Stimulated activated CD8-positive, alpha-beta memory T cell treated with anti-CD3 and anti-CD28 coated beads, Interleukin-12 subunit alpha, Interleukin-12 subunit beta, amount 100 ng/mL, for 1 hour (primary cell): ENCODE measurements around the gene SBK3.
A peak's percentile ranks its signal among the peaks of the same experiment; 100 is the strongest.
"Not testable (repeated sequence)": the region's sequence is repeated elsewhere in the genome, so short reads cannot be mapped to it uniquely, and the experiment has no call there.

Experiments used
- DNase-seq: peaks from one replicate; pipeline ENCODE4 v3.0.0-alpha.2; 2020; ENCODE audit warnings: low read depth

Gene SBK3

GRCh38 chr19:55516878-55517620, 28.3 kb downstream of the SBK3 start:
- DNase-seq = peak; percentile 86

- no peak for DNase-seq
Observed at GRCh38 chr19:55508120-55508519, 37.2 kb downstream of the SBK3 start.

- DNase-seq = no peak
Observed at GRCh38 chr19:55504981-55505380, 40.4 kb downstream of the SBK3 start.

GRCh38 chr19:55504252-55504603, 41.1 kb downstream of the SBK3 start:
- no peak for DNase-seq

DNA sequence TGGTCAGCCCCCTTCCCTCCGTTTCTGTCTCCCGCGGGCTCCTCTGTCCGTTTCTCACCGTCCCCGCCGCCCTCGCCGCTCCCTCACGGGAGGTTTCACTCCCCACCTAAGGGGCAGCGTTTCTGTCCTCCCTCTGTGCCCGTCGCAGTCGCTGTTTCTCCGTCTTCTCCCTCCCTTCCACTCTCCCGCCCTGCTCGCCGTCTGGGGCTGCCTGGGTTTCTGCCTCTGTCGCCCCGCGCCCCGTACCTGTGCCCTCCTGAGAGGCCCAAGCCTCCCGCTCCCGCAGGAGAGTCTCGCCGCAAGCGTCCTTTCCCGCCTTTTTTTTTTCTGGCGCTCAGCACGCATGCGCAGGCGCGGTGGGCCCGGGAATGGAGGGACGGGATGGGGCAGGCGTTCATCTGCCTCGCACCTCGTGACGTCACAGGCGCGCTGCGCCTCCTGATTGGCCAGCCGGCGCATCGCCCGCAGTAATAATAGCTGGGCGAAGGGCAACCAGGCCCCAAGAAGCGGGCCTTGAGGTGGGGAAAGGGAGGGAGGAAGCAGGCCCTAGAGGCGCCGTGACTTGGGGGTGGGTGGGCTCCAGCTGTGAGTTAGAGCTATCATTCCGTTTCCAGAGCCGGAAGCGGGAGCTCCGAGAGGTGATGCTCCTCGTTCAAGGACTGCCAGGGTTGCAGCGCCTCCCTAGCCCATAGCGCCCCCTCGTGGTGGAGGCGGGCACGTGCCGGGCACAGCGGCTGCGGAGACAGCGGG, 41.7 kb downstream of the SBK3 start:
- peak; percentile 90 for DNase-seq

GRCh38 chr19:55503157-55503501, 42.2 kb downstream of the SBK3 start:
- DNase-seq = no peak

GRCh38 chr19:55502197-55502952, 43.0 kb downstream of the SBK3 start:
- no peak for DNase-seq

GRCh38 chr19:55500368-55500952, 44.9 kb downstream of the SBK3 start:
- no peak for DNase-seq

DNA sequence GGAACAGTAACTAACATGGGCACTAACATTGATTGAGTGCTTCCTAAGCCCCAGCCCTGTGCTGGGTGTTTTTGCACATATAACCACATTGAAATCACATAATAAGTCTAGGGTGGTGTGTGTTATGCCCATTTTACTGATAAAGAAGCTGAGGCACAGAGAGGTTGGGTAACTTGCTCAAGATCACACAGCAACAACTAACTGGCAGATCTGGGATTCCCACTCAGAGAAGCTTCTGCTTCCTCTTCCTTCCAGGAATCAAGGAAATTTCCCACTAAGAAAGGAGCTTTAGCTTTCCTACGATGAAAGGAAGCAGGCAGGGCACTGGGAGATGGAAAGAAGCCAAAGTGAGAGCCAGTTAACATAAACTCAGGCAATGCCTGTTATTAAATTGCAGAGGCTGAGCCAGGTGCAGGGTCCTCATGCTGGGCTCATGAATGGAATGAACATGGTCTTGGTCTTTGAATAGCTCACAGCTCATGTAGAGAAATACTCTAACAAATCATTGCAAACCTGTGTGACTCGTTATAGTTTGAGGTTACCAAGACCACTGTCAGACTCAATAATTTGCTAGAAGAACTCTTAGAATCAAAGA, 47.0 kb downstream of the SBK3 start:
- no peak for DNase-seq

GRCh38 chr19:55497763-55498162, 47.6 kb downstream of the SBK3 start:
- DNase-seq = no peak

GRCh38 chr19:55496820-55497219, 48.5 kb downstream of the SBK3 start:
- not testable (repeated sequence) for DNase-seq

DNA sequence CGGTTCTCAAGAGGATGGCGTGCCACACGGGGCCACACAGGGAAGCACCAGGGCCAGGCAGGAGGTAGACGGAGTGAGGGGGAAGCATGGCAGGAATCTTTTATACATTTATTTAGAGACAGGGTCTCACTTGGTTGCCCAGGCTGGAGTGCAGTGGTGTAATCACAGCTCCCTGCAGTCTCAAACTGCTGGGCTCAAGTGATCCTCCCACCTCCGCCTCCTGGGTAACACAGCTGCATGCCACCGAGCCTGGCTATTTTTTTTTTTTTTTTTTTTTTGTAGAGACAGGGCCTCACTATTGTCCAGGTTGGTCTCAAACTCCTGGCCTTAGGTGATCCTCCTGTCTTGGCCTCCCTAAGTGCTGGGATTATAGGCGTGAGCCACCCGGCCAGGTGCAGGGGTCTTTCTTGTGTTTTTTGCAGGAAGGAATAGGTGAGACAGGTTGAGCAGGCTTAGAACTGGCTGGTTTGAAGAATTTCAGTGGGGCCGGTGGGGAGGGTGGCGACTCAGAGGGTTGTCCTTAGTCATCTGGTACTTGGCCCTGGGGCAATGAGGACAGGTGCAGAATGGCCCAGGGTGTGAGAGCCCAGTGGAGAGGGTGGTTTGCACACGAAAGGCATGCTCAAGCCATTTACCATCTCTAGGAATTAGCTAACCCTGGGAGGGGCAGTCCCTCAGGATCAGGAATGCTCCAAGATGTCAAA, 49.5 kb downstream of the SBK3 start:
- DNase-seq = no peak

DNA sequence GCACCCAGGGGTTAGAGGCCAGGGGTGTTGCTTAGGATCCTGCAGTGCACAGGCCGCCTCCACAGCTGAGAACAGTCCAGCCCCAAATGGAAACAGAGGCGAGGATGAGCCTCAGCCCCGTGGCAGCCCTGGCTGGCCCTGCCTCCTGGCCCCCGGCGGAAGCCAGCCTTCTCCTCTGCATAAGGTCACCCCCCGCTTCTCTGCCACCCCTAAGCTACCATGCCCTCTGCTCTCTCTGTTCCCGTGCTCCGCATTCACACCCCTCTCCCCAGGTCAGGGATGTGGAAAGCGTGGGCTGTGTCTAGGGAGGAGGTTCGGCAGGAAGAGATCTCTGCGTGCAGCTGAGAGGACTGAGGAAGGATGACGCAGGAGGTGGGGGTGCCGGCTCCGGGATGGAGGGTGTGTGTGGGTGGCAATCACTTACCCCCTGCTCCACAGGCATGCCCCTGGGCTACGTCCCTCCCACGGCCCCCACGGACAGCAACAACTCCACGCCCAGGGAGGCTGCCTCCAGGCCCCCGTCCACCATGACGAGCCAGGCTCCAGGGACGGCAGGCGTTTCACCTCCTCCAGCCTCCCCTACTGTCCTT, 51.1 kb downstream of the SBK3 start:
- no peak for DNase-seq

DNA sequence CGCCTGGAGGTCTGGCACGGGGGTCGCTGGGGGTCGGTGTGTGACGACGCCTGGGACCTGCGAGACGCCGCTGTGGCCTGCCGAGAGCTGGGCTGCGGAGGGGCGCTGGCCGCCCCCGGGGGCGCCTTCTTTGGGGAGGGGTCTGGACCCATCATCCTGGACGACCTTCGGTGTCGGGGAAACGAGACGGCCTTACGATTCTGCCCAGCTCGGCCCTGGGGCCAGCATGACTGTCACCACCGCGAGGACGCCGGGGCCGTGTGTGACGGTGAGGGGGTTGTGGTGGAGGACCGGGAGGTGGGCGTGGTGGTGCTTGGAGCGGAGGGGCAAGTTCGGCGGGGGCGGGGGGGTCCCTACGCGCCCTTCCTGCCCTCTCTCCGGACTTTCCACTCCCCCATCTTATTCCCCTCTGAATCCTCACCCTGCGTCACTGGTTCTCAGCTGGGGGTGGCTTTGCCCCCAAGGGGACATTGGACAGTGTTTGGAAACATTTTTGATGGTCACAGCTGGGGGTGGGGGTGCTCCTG, 51.6 kb downstream of the SBK3 start:
- DNase-seq = no peak

- no peak for DNase-seq
Observed at GRCh38 chr19:55493052-55493644, 52.2 kb downstream of the SBK3 start.

DNA sequence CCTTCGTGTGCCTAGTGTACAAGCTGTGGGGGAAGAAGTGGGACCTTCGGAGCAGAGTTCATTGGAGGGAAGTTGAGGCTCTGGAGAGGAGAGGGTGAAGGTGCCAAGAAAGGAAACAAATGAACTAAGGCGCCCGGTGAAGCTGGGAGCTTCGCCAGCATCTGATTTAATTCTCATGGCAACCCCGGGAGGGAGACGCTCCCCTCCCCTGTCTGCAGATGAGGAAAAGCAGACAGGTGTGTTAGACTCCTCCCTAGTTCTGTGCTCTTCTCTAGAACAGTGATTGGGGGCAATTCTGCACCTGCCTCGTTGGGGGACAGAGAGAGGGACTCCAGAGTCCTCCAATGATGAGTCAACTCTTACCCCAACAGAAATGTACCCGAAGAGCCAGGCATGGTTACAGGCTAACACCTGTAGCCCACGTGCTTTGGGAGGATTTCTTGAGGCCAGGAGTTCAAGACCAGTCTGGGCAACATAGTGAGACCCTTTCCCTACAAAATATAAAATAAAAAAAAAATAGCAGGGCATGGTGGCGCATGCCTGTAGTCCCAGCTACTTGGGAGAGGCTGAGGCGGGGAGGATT, 52.9 kb downstream of the SBK3 start:
- no peak for DNase-seq

GRCh38 chr19:55491546-55492360, 53.6 kb downstream of the SBK3 start:
- DNase-seq = no peak
